H1 (cell line): Measurements from ENCODE around the gene TAX1BP1. TPM values are rescaled to one million over a fixed set of nuclear protein-coding genes. Genes with fewer than 3 reads are reported as not detected.

Source experiments
- CTCF ChIA-PET: fragments of 300-600 bp; sonication (Branson Sonifier 250); formaldehyde crosslinking; loops from one replicate; lab custom pipeline; 2021; ENCODE audit not compliant: partially characterized antibody; lab: Charles Lee
- POLR2A ChIA-PET: fragments of 300-600 bp; sonication (Branson Sonifier 250); formaldehyde crosslinking; loops from one replicate; lab custom pipeline; 2021; ENCODE audit warnings: inconsistent platforms; ENCODE audit not compliant: partially characterized antibody; lab: Charles Lee
- DNase-seq, 2 experiments: peaks; one replicate each; pipeline versions ENCODE4 v3.0.0 to v3.0.0-alpha.2; 2010 to 2022; ENCODE audit warnings: low spot score in 2 of 2, low read depth in 1 of 2, mixed read lengths in 1 of 2
- FAIRE-seq: peaks from 2 replicates; lab custom pipeline; 2011; peaks lifted over from hg19 to GRCh38; lab: Jason Lieb, UNC
- H2AFZ ChIP-seq: 2 replicates; pipeline ENCODE4 v1.8.1; 2012; ENCODE audit warnings: low read length, inconsistent platforms
- H2AK5ac ChIP-seq: 2 replicates; pipeline ENCODE4 v1.6.1; 2013; ENCODE audit warnings: low read depth, low read length
- H2BK120ac ChIP-seq: replicated peaks from 2 replicates; pipeline ENCODE3; 2013; ENCODE audit warnings: low read depth, low read length, inconsistent platforms
- H2BK12ac ChIP-seq: 2 replicates; pipeline ENCODE4 v1.6.1; 2013; ENCODE audit warnings: low read depth, low read length
- H2BK15ac ChIP-seq: 2 replicates; pipeline ENCODE4 v1.6.1; 2013; ENCODE audit warnings: low read length
- H2BK20ac ChIP-seq: 2 replicates; pipeline ENCODE4 v1.6.1; 2013; ENCODE audit warnings: low read length
- H2BK5ac ChIP-seq: 2 replicates; pipeline ENCODE4 v1.6.1; 2013; ENCODE audit warnings: low read depth, low read length
- H3K14ac ChIP-seq: 2 replicates; pipeline ENCODE4 v1.6.1; 2013; ENCODE audit warnings: inconsistent platforms; ENCODE audit not compliant: insufficient read length
- H3K18ac ChIP-seq: 2 replicates; pipeline ENCODE4 v1.6.1; 2013; ENCODE audit warnings: low read length; ENCODE audit errors: extremely low read depth
- H3K23ac ChIP-seq: 2 replicates; pipeline ENCODE4 v1.6.1; 2013; ENCODE audit warnings: inconsistent platforms; ENCODE audit not compliant: insufficient read length
- H3K23me2 ChIP-seq: 2 replicates; pipeline ENCODE4 v1.6.1; 2013; ENCODE audit warnings: low read depth, low read length
- H3K27ac ChIP-seq: 2 replicates; pipeline ENCODE4 v1.6.1; 2011; ENCODE audit warnings: low read depth, low read length, inconsistent platforms
- H3K27me3 ChIP-seq, 4 experiments: replicated peaks in 1 of 4; 1 replicate in 1 of 4; 2 replicates in 3 of 4; pipeline versions ENCODE4 v1.6.1 to v1.8.1; 2011 to 2013; ENCODE audit warnings: low read length in 3 of 4, mild to moderate bottlenecking in 3 of 4, inconsistent platforms in 2 of 4, mixed read lengths in 2 of 4, moderate library complexity in 1 of 4; ENCODE audit not compliant: control insufficient read depth in 3 of 4, insufficient read depth in 3 of 4; ENCODE audit errors: extremely low read depth in 1 of 4
- H3K36me3 ChIP-seq, 4 experiments: 2 replicates each; pipeline versions ENCODE4 v1.6.1 to v1.8.1; 2011 to 2013; ENCODE audit warnings: mild to moderate bottlenecking in 4 of 4, low read length in 3 of 4, moderate library complexity in 2 of 4, control low read depth in 1 of 4, inconsistent platforms in 1 of 4; ENCODE audit not compliant: insufficient read depth in 4 of 4, control insufficient read depth in 2 of 4
- H3K4ac ChIP-seq: replicated peaks from 2 replicates; pipeline ENCODE3; 2013; ENCODE audit warnings: low read length, low read depth, mixed read lengths, inconsistent platforms; ENCODE audit not compliant: insufficient read length
- H3K4me1 ChIP-seq, 4 experiments: replicated peaks in 1 of 4; 1 replicate in 1 of 4; 2 replicates in 3 of 4; pipeline versions ENCODE4 v1.6.1 to v1.8.1; 2011 to 2013; ENCODE audit warnings: low read length in 3 of 4, inconsistent platforms in 2 of 4, mixed read lengths in 1 of 4; ENCODE audit not compliant: insufficient read depth in 4 of 4, control insufficient read depth in 3 of 4
- H3K4me2 ChIP-seq, 2 experiments: 2 replicates each; pipeline versions ENCODE4 v1.6.1 to v1.8.1; 2011 to 2013; ENCODE audit warnings: low read depth in 2 of 2, low read length in 2 of 2, control low read depth in 1 of 2, inconsistent platforms in 1 of 2, mild to moderate bottlenecking in 1 of 2; ENCODE audit not compliant: insufficient read depth in 1 of 2
- H3K4me3 ChIP-seq, 4 experiments: fragments of 200-600, 300-600 bp in 1 of 4; sonication (generic), shearing (Covaris generic), sonication (Bioruptor Twin) in 1 of 4; 2 replicates each; pipeline versions ENCODE4 v1.5.1 to v1.8.1; 2011 to 2016; ENCODE audit warnings: low read length in 4 of 4, low read depth in 3 of 4, control low read depth in 2 of 4, inconsistent platforms in 2 of 4, mild to moderate bottlenecking in 2 of 4, mixed read lengths in 1 of 4, moderate library complexity in 1 of 4; ENCODE audit not compliant: insufficient read depth in 2 of 4; ENCODE audit errors: extremely low read depth in 1 of 4
- H3K56ac ChIP-seq: replicated peaks from 2 replicates; pipeline ENCODE3; 2013; ENCODE audit warnings: low read depth, mild to moderate bottlenecking, mixed read lengths, low read length, inconsistent platforms; ENCODE audit not compliant: insufficient read length
- H3K79me1 ChIP-seq: 2 replicates; pipeline ENCODE4 v1.6.1; 2013; ENCODE audit warnings: low read depth, low read length, control low read depth
- H3K79me2 ChIP-seq, 2 experiments: 2 replicates each; pipeline versions ENCODE4 v1.6.1 to v1.8.1; 2012 to 2013; ENCODE audit warnings: low read length in 2 of 2, mild to moderate bottlenecking in 2 of 2, inconsistent platforms in 1 of 2; ENCODE audit not compliant: insufficient read depth in 2 of 2, control insufficient read depth in 1 of 2
- H3K9ac ChIP-seq, 4 experiments: replicated peaks in 1 of 4; 1 replicate in 1 of 4; 2 replicates in 3 of 4; pipeline versions ENCODE4 v1.6.1 to v1.8.1; 2011 to 2013; ENCODE audit warnings: low read depth in 3 of 4, low read length in 3 of 4, control low read depth in 2 of 4, mild to moderate bottlenecking in 2 of 4, moderate library complexity in 2 of 4, inconsistent platforms in 1 of 4; ENCODE audit errors: extremely low read depth in 1 of 4
- H3K9me3 ChIP-seq, 2 experiments: 2 replicates each; pipeline versions ENCODE4 v1.6.1 to v1.8.1; 2012 to 2013; ENCODE audit warnings: mild to moderate bottlenecking in 2 of 2, moderate library complexity in 2 of 2, control low read depth in 1 of 2, inconsistent platforms in 1 of 2, low read depth in 1 of 2, low read length in 1 of 2, mixed read lengths in 1 of 2; ENCODE audit not compliant: insufficient read depth in 2 of 2
- H4K20me1 ChIP-seq, 2 experiments: replicated peaks in 1 of 2; 2 replicates each; pipeline versions ENCODE3 to v1.8.1; 2011 to 2013; ENCODE audit warnings: inconsistent platforms in 2 of 2, low read length in 2 of 2, mild to moderate bottlenecking in 1 of 2; ENCODE audit not compliant: insufficient read depth in 2 of 2, control insufficient read depth in 1 of 2
- H4K5ac ChIP-seq: 2 replicates; pipeline ENCODE4 v1.6.1; 2013; ENCODE audit warnings: low read length, low read depth, mixed read lengths, inconsistent platforms; ENCODE audit not compliant: insufficient read length
- H4K8ac ChIP-seq: 2 replicates; pipeline ENCODE4 v1.8.0; 2013; ENCODE audit warnings: mild to moderate bottlenecking, moderate library complexity, low read length, inconsistent platforms; ENCODE audit not compliant: insufficient read depth; ENCODE audit errors: extremely low read depth
- H4K91ac ChIP-seq: replicated peaks from 2 replicates; pipeline ENCODE3; 2013; ENCODE audit warnings: low read length, mixed read lengths, inconsistent platforms; ENCODE audit not compliant: insufficient read length
- BCL11A ChIP-seq, 2 experiments: IDR thresholded peaks; one replicate each; pipeline ENCODE4 v1.6.1; 2011; ENCODE audit warnings: low read depth in 2 of 2, low read length in 2 of 2, mild to moderate bottlenecking in 2 of 2
- CREB1 ChIP-seq: IDR thresholded peaks from 2 replicates; pipeline ENCODE4 v1.6.1; 2012; ENCODE audit warnings: inconsistent platforms
- EP300 ChIP-seq, 2 experiments: IDR thresholded peaks; 1 replicate in 1 of 2; 2 replicates in 1 of 2; pipeline ENCODE4 v1.6.1; 2011 to 2012; ENCODE audit warnings: low read depth in 2 of 2, low read length in 2 of 2, mild to moderate bottlenecking in 2 of 2, borderline replicate concordance in 1 of 2, inconsistent platforms in 1 of 2, moderate library complexity in 1 of 2
- RAD21 ChIP-seq, 2 experiments: IDR thresholded peaks in 1 of 2; conservative IDR thresholded peaks in 1 of 2; 2 replicates each; pipeline ENCODE4 v1.6.1; 2011; ENCODE audit warnings: low read depth in 2 of 2, low read length in 2 of 2, improper control_type of control experiment in 1 of 2, inconsistent platforms in 1 of 2, mild to moderate bottlenecking in 1 of 2, moderate library complexity in 1 of 2
- SP4 ChIP-seq: IDR thresholded peaks from 2 replicates; pipeline ENCODE4 v1.6.1; 2012; ENCODE audit warnings: low read length, inconsistent platforms
- ZNF274 ChIP-seq: IDR thresholded peaks from 2 replicates; pipeline ENCODE4 v1.7.0; 2012; ENCODE audit warnings: low read length, borderline replicate concordance; ENCODE audit errors: extremely low read depth
- WGBS, 2 experiments: shearing (Covaris generic) in 1 of 2; methylation state at CpG; one replicate each; pipeline versions ENCODE4 v1.1.6 to v1.1.7; 2013 to 2015; ENCODE audit warnings: low lambda C conversion rate in 2 of 2, mixed read lengths in 2 of 2, inconsistent platforms in 1 of 2, low coverage in 1 of 2, missing lambda C conversion rate in 1 of 2; ENCODE audit not compliant: insufficient replicate concordance in 2 of 2, insufficient coverage in 1 of 2, insufficient read length in 1 of 2; ENCODE audit errors: extremely low coverage in 1 of 2, missing lambda C conversion rate in 1 of 2; 5-methylcytosine and 5-hydroxymethylcytosine counted together
- polyA plus RNA-seq, 7 experiments: library from polyadenylated mRNA; depleted of rRNA in 3 of 7; stranded (reverse) in 5 of 7; unstranded in 2 of 7; fragments of >200 nt in 5 of 7; fragments of 200-250 nt in 2 of 7; gene quantifications; 1 replicate in 5 of 7; 2 replicates in 1 of 7; 4 replicates in 1 of 7; pipeline versions ENCODE4 v1.2.1 to v1.2.3, GENCODE V29; 2011 to 2013; ENCODE audit warnings: missing spikeins in 2 of 7, mixed read lengths in 2 of 7
- total RNA-seq: library from RNA; stranded (reverse); fragmentation: NEBNext Ultra II Directional; extraction: Animal tissue kit (Norgen Biotek cat#: 25700); gene quantifications from 2 replicates; pipeline ENCODE4 v1.2.1, GENCODE V29; 2021

Gene TAX1BP1
- total and polyA plus RNA-seq, 2 of the 8 experiments (the other 6 are each of a cell fraction or from before 2014, with no cell fraction given): 56.0 to 62.7 TPM

- Histone ChIP-seq H3K23ac (no peak overlapping the region), H2BK120ac (no peak overlapping the region), H3K14ac (no peak overlapping the region), H2BK20ac (no peak overlapping the region), H2BK12ac (no peak overlapping the region), H3K23me2 (no peaks in the 10 kb centered on the region), H3K4me2 (no peak overlapping the region), H3K56ac (no peak overlapping the region), H4K8ac (no peak overlapping the region), H3K79me2 (peaks cover 0 to 28% of the 10 kb centered on the region in 2 experiments; a peak in 2 of 4 replicates), H4K20me1 (peaks cover 2% of the 10 kb centered on the region in 2 experiments), H3K36me3 (peaks cover 0 to 26% (median 7%) of the 10 kb centered on the region in 4 experiments; a peak in 3 of 8 replicates), H3K4ac (no peak overlapping the region), H4K91ac (no peak overlapping the region), H2BK15ac (no peak overlapping the region), H2BK5ac (no peak overlapping the region), H2AK5ac (no peak overlapping the region), H3K27ac (no peak overlapping the region), H3K9ac (no peak overlapping the region), H3K4me1 (no peaks in the 10 kb centered on the region), H4K5ac (no peak overlapping the region), H3K4me3 (no peak overlapping the region), H2AFZ (no peak overlapping the region), H3K27me3 (peaks cover 0 to 1% (median 0%) of the 10 kb centered on the region in 4 experiments; a peak in 1 of 7 replicates), H3K18ac (no peak overlapping the region), H3K9me3 (no peaks in the 10 kb centered on the region), H3K79me1 (no peaks in the 10 kb centered on the region)
- WGBS, 2 experiments: 82% methylated on average over 2 of the region's 2 CpGs; no CpG with 5 or more reads in 1 of the 2 experiments
- no peak for DNase-seq
- no peak for FAIRE-seq
- ChIA-PET CTCF (interaction anchor here (0.7 to 1.2 kb wide), 3 partner anchors 24 to 516 kb away, joined by 3 read pairs; no protein-coding TSS in a partner anchor), POLR2A (interaction anchor here (1.3 kb wide), 1 partner anchor 98 kb away, joined by 3 read pairs; no protein-coding TSS in a partner anchor)
- no peak for TF ChIP-seq CREB1
- no peak for TF ChIP-seq ZNF274
- no peak for TF ChIP-seq RAD21 (IDR thresholded peaks at IDR 0.05 in 1 of 2, conservative IDR thresholded peaks at IDR 0.05 in 1 of 2; ENCODE audit: low read depth in 2 of 2, low read length in 2 of 2)
- no peak for TF ChIP-seq SP4
- TF ChIP-seq BCL11A (IDR thresholded peaks at IDR 0.05; ENCODE audit: low read depth in 2 of 2, low read length in 2 of 2): no peak
- TF ChIP-seq EP300 (IDR thresholded peaks at IDR 0.05; ENCODE audit: borderline replicate concordance in 1 of 2, low read depth in 2 of 2, low read length in 2 of 2): no peak
These were observed 10.4 kb downstream of the TAX1BP1 start for GRCh38 chr7:27750316-27750715.
